NCI-H460 (cell line): ENCODE results near the gene CBR3. TPM values are rescaled to one million over a fixed set of nuclear protein-coding genes. Genes with fewer than 3 reads are reported as not detected.
"Not testable (repeated sequence)": the region's sequence is repeated elsewhere in the genome, so short reads cannot be mapped to it uniquely, and the experiment has no call there.

Experiments used
- DNase-seq: peaks from one replicate; pipeline ENCODE4 v3.0.0-alpha.2; 2016; ENCODE audit warnings: low read depth; ENCODE audit errors: extremely low read depth
- total RNA-seq: library from RNA; depleted of rRNA; stranded (reverse); fragments of >200 nt; shearing (Covaris generic); gene quantifications from 2 replicates; pipeline ENCODE4 v1.2.3, GENCODE V29; 2014

CBR3 gene
- total RNA-seq, 1 experiment from 2014 or later, result 9.5 TPM

GRCh38 chr21:36115138-36115730, 19.6 kb upstream of the CBR3 start:
- DNase-seq, result no peak

GRCh38 chr21:36117286-36117741, 17.6 kb upstream of the CBR3 start:
- DNase-seq, result no peak

DNA sequence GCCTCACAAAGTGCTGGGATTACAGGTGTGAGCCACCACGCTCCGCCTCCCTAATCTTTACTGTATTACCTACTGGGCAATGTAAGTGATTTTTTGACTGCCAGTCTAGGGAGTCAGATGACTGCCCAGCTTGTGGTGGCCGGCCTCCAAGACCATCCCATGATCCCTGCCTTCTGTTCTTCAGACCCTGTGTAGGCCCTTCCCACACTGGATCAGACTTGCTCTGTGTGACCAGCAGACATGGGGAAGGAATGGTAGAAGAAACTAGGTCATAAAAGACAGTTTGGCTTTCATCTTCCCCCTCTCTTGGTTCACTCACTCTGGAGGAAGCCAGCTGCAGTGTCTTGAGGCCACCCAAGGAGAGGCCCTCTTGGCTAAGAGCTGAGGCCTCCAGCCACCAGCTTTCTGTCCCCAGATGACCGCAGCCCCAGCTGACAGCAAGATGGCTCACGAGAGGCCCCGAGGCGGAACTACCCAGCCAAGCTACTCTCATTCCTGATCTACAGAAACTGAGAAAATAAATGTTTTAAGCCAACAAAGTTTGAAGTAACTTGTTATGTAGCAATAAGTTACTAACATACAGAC, 14.5 kb upstream of the CBR3 start:
- no peak for DNase-seq

DNA sequence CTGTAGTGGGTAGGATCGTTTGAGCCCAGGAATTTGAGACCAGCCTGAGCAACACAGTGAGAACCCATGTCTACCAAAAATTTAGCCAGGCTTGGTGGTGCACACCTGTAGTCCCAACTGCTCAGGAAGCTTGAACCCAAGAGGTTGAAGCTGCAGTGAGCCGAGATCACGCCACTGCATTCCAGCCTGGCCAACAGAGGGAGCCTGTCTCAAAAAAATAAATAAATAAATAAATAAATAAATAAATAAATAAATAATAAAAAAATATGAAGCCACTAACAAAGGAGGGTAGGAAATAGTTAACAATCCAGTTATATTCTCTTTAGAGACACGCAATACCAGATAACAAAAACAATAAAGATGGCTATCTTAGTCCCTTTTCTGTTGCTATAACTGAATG, 11.9 kb upstream of the CBR3 start:
- DNase-seq, result no peak

DNA sequence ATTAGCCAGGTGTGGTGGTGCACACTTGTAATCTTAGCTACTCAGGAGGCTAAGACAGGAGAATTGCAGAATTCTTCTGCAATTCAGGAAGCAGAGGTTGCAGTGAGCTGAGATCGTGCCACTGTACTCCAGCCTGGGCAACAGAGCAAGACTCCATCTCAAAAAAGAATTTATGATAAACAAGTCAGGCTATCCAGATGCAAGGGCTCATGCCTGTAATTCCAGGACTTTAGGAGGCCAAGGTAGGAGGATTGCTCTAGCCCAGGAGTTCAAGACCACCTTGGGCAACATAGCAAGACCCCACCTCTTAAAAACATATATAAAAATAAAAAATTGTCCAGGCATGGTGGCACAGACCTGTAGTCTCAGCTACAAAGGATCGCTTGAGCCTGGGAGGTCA, 10.5 kb upstream of the CBR3 start:
- no peak for DNase-seq

- no peak for DNase-seq
These were observed 9.2 kb upstream of the CBR3 start for GRCh38 chr21:36125512-36126207.

DNA sequence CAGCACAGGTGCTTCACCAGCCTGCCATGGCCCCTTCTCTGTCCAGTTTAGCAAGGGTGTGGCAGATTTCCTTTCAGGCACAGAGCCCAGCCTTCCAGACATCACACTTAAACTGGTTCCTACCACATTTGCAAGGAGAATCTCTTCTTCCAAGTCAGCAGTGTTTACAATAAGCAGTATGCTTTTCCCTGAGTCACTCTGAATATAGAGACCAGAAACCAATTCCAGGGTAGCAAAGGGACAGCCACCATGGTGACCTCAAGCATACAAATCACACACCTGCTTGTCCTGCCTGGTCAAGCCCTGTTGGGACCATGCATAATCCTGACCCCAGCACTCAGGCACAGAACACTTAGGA, 8.7 kb upstream of the CBR3 start:
- DNase-seq, result no peak

DNA sequence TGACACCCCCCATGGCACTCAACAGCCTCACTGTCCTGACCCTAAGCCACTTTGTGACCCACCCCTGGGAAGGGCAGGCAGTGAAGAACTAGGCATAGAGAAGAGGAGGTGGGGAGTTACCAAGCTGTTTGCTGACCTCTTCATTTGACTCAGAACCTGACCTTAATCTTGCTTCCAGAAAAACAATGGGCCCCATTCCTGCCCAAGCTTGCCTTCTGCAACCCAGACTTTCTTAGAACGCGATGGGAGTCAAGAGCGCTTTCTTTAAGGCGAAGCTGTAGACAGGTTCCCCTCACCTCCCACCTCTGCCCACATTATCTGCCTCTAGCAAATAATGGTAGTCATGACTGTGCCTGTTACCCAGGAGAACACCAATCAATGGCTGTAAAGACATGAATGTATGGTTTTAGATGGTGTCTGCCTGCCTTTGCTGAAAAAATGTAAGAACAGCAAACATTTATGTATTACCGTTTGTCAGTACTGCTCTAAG, 8.2 kb upstream of the CBR3 start:
- no peak for DNase-seq

GRCh38 chr21:36127250-36127904, 7.5 kb upstream of the CBR3 start:
- no peak for DNase-seq

- DNase-seq, result no peak
These were observed 6.9 kb upstream of the CBR3 start for GRCh38 chr21:36127977-36128376.

DNA sequence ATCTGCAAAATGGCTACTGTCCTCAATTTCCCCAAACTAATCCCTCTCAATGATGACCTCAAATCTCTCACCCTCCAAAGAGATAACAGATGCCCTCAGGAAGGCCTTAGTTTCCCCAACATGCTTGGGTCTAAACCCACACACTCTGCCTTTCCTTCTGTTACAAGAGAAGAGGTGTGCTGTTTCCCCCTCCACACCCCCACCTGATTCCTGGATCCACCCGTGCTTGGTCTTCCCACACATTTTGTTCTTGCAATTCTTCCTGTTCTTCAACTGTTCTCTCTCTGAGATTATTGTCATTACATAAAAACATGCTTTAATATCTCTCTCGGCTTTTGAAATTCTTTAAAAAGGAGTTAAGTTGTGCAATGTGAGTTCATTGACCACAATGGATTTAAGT, 5.7 kb upstream of the CBR3 start:
- no peak for DNase-seq

- not testable (repeated sequence) for DNase-seq
These were observed 4.5 kb upstream of the CBR3 start for GRCh38 chr21:36130414-36130762.

DNA sequence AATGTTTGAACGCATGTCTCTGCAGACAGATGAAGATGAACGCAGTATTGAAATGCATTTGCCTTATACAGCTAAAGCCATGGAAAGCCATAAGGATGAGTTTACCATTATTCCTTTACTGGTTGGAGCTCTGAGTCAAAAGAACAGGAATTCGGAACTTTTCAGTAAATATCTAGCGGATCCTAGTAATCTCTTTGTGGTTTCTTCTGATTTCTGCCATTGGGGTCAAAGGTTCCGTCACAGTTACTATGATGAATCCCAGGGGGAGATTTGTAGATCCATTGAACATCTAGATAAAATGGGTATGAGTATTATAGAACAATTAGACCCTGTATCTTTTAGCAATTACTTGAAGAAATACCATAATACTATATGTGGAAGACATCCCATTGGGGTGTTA, 4.0 kb upstream of the CBR3 start:
- DNase-seq, result not testable (repeated sequence)

- no peak for DNase-seq
These were observed 2.2 kb upstream of the CBR3 start for GRCh38 chr21:36132696-36133095.

DNA sequence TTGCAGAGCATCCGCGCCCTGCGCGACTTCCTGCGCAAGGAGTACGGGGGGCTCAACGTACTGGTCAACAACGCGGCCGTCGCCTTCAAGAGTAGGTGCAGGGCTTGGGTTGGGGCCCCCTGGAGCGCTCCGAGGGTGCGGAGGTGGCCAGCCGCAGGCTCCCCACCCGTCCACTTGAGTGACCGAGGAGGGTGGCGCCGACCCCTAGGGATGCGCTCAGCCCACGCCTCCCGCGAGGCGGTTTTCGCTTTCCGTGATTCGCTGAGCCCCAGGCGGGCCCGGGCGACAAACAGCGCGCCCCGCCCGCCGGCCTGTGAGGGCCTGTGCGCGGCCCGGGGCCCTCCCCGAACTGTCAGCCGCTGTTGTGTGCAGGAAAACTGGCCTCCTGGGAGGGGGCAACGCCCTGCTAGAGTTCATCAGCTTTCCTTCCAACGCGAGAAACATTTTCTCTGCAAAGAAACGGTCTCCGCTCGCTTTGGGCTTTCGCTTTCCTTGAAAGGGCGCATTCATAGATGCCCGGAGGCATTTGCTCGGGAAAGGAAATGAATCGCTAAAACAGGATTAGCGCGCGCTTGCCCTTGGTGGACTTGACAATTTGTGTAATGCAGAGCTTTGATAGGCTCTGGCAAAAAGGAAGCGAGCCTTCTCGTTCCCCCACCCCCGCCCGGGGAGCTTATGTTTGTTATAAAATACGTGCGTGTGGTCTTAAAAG, 668 bp downstream of the CBR3 start:
- peak; percentile 59 for DNase-seq

DNA sequence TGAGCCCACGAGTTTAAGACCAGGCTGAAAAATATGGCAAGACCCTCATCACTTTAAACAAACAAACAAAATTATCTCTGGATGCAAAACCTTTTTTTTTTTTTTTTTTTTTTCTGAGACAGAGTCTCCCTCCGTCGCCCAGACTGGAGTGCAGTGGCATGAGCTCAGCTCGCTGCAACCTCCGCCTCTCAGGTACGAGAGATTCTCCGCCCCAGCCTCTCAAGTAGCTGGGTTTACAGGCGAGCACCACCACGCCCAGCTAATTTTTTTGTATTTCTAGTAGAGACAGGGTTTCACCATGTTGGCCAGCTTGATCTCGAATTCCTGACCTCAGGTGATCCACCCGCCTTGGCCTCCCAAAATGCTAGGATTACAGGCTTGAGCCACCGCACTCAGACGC, 4.9 kb downstream of the CBR3 start:
- DNase-seq, result not testable (repeated sequence)

DNA sequence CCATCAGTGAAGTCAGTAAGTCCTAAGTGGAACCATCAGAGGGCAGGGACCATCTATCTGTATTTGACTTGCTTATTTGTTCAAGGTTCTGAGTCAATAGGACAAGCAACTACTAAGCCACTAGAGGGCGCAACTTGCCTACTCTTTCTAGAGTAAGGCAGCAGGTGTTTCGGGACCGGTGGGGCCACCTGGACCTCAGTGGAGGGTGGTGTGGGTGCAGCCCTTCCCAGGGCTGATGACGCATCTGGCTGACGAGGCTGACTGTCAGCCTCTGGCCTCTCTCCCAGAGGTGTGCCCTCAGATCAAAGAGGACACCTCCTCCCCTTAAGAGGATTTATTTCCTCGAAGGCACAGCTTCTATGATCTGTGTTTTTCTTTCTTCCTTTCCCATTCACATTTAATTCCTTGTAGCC, 6.6 kb downstream of the CBR3 start:
- peak; percentile 73 for DNase-seq

- not testable (repeated sequence) for DNase-seq
These were observed 9.4 kb downstream of the CBR3 start for GRCh38 chr21:36144233-36144632.

DNA sequence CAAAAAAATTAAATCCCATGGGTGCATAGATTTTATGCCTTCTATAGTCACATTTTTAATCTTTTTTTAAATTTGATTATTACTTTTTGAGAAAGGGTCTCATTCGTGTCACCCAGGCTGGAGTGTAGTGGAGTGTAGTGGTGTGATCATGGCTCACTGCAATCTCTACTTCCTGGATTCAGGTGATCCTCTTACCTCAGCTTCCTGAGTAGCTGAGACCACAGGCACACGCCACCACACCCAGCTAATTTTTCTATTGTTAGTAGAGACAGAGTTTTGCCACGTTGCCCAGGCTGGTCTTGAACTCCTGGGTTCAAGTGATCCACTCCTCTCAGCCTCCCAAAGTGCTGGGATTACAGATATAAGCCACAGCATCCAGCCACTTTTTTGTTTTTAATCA, 10.4 kb downstream of the CBR3 start:
- no peak for DNase-seq

DNA sequence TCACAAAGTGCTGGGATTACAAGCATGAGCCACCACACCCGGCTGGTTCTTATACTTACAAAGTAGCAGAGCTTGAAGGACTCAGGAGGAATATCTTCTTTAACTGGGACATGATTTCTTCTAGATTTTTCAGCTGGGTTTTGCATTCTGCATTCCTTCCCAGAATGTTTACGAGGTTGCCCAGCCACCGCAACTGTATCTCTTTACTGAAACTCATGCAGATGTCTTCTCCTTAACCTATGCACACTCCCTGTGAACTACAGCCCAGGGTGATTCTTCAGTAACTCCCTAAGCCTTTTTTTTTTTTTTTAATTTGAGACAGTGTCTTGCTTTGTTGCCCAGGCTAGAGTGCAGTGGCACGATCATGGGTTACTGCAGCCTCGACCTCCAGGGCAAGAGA, 13.0 kb downstream of the CBR3 start:
- DNase-seq, result no peak

DNA sequence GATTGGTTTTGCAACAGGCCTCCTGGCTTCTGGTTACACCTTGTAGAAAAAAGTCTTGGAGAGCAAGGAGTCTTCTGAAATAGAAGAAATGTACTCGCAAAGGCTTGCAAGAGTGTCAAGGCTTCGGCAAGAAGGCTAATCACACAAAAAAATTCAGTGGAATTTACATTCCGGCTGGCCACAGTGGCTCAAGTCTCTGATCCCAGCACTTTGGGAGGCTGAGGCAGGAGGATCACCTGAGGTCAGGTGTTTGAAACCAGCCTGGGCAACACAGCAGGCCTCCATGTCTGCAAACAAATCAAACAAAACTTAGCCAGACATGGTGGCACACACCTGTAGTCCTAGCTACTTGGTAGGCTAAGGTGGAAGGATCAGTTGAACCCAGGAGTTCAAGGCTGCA, 14.0 kb downstream of the CBR3 start:
- DNase-seq, result no peak
